ENCODE results near the gene PCP4L1.
A peak's percentile ranks its signal among the peaks of the same experiment; 100 is the strongest.
"Not testable (repeated sequence)": the region's sequence is repeated elsewhere in the genome, so short reads cannot be mapped to it uniquely, and the experiment has no call there.

The PCP4L1 gene

DNA sequence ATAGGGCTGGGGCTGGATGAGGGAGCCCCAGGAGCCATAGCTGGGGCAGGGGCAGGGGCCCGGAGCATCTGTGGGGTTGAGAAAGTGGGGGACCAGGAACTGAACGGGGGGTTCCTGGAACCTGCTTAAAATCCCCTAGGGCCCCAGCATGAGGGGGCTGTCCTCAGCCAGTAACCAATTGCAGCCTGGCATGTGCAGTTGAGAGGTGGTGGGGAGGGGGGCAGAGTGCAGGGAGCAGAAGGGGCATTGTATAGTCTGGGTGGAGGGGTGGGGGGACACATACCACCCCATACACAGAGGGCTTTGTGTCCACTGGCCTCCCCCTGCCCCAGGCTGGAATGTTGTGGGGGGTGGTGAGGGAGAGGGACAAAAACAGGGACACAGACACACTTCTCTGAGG is 51.3 kb downstream of the PCP4L1 start, which contains the start of gene MPZ:
TSS of gene MPZ (minus strand) at position 101 of the 400 bp plus-strand sequence. CDS start at position 38, 63 bp downstream.
- TF ChIP-seq, protein P1, sequence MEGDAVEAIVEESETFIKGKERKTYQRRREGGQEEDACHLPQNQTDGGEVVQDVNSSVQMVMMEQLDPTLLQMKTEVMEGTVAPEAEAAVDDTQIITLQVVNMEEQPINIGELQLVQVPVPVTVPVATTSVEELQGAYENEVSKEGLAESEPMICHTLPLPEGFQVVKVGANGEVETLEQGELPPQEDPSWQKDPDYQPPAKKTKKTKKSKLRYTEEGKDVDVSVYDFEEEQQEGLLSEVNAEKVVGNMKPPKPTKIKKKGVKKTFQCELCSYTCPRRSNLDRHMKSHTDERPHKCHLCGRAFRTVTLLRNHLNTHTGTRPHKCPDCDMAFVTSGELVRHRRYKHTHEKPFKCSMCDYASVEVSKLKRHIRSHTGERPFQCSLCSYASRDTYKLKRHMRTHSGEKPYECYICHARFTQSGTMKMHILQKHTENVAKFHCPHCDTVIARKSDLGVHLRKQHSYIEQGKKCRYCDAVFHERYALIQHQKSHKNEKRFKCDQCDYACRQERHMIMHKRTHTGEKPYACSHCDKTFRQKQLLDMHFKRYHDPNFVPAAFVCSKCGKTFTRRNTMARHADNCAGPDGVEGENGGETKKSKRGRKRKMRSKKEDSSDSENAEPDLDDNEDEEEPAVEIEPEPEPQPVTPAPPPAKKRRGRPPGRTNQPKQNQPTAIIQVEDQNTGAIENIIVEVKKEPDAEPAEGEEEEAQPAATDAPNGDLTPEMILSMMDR (IDR thresholded peaks at IDR 0.05; ENCODE audit: poor library complexity, severe bottlenecking) = no peak
- H3K4me3 ChIP-seq (ENCODE audit: severe bottlenecking) = no peak within 1 kb of the TSS
- no peak for ATAC-seq (ENCODE audit: low read depth)

DNA sequence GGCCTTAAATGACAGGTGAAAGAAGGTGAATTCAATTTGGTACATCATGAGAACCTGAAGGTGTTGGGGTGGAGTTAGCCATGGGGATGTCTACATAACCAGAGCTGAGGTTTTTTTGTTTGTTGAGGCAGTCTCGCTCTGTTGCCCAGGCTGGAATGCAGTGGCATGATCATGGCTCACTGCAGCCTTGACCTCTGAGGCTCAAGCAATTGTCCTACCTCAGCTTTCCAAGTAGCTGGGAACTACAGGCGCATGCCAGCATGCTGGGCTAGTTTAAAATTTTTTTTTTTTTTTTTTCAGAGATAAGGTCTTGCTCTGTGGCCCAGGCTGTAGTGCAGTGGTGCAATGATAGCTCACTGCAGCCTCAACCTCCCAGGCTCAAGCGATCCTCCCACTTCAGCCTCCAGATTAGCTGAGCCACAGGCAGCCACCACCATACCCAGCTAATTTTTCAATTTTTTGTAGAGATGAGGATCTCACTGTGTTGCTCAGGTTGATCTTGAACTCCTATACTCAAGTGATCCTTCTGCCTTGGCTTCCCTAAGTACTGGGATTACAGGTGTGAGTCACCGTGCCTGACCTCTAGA is 53.1 kb downstream of the PCP4L1 start:
- Histone ChIP-seq H3K9me3 (ENCODE audit: severe bottlenecking) (no peaks in the 10 kb centered on the region), H3K27me3 (ENCODE audit: insufficient read depth, poor library complexity, severe bottlenecking) (no peaks in the 10 kb centered on the region), H3K27ac (ENCODE audit: poor library complexity, severe bottlenecking) (no peak overlapping the region), H3K36me3 (ENCODE audit: low read depth) (no peaks in the 10 kb centered on the region), H3K4me3 (ENCODE audit: severe bottlenecking) (no peak overlapping the region), H3K4me1 (ENCODE audit: insufficient read depth, poor library complexity, severe bottlenecking) (no peaks in the 10 kb centered on the region)
- TF ChIP-seq, protein P1 (IDR thresholded peaks at IDR 0.05; ENCODE audit: poor library complexity, severe bottlenecking) = no peak
- ATAC-seq (ENCODE audit: low read depth) (no peak), DNase-seq (ENCODE audit: low spot score) (no peak)

More for the DNA sequence above, 51.3 kb downstream of the PCP4L1 start, which contains the start of gene MPZ:
- H3K36me3 ChIP-seq (ENCODE audit: low read depth) = no peaks in the 10 kb centered on the region
- no peak within 1 kb of the TSS for H3K27ac ChIP-seq (ENCODE audit: poor library complexity, severe bottlenecking)
- DNase-seq (ENCODE audit: low spot score) = no peak
- no peaks in the 10 kb centered on the region for H3K9me3 ChIP-seq (ENCODE audit: severe bottlenecking)
- H3K27me3 ChIP-seq (ENCODE audit: insufficient read depth, poor library complexity, severe bottlenecking) = no peaks in the 10 kb centered on the region
- H3K4me1 ChIP-seq (ENCODE audit: insufficient read depth, poor library complexity, severe bottlenecking) = peaks cover 3% of the 10 kb centered on the region

DNA sequence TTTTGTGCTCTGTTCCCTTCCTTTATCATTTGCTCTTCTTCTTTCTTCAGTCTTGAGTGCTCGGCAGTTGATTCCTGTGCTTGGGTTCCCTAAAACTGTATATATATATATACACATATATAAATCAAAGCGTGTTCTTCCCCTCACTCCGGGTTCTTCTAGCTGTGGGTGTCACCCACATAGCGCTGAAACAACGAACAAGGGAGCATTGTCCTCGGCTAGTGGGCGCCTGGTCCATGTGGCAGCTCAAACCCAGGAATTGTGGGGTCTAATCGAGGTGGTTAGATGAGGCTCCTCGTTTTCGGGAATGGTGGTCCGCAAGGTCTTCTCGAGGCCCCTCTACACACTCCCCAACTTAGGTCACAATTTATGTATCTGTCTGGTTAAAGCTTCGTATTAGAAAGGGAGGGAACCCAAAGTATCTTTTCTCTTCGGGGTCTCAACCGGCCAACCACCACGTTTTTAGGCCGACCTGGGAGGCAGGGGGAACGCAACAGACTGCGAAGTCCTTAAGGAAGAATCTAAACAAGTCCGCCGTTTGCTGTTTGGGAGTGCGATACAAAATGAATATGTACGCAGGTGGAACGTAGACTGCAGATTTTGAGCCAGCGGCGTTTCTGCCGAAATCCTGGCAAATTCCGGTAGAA is 55.1 kb downstream of the PCP4L1 start:
- ATAC-seq (ENCODE audit: low read depth) (peak; percentile 13; the same call in 1 of the 3 replicates), DNase-seq (ENCODE audit: low spot score) (no peak)
- no peaks in the 10 kb centered on the region for H3K9me3 ChIP-seq (ENCODE audit: severe bottlenecking)
- no peaks in the 10 kb centered on the region for H3K27me3 ChIP-seq (ENCODE audit: insufficient read depth, poor library complexity, severe bottlenecking)
- peak overlapping the region; percentile 66 for H3K4me3 ChIP-seq (ENCODE audit: severe bottlenecking)
- no peaks in the 10 kb centered on the region for H3K4me1 ChIP-seq (ENCODE audit: insufficient read depth, poor library complexity, severe bottlenecking)
- TF ChIP-seq, protein P1 (IDR thresholded peaks at IDR 0.05; ENCODE audit: poor library complexity, severe bottlenecking) = no peak
- H3K36me3 ChIP-seq (ENCODE audit: low read depth) = peaks cover 8% of the 10 kb centered on the region
- H3K27ac ChIP-seq (ENCODE audit: poor library complexity, severe bottlenecking) = peak overlapping the region; percentile 52

DNA sequence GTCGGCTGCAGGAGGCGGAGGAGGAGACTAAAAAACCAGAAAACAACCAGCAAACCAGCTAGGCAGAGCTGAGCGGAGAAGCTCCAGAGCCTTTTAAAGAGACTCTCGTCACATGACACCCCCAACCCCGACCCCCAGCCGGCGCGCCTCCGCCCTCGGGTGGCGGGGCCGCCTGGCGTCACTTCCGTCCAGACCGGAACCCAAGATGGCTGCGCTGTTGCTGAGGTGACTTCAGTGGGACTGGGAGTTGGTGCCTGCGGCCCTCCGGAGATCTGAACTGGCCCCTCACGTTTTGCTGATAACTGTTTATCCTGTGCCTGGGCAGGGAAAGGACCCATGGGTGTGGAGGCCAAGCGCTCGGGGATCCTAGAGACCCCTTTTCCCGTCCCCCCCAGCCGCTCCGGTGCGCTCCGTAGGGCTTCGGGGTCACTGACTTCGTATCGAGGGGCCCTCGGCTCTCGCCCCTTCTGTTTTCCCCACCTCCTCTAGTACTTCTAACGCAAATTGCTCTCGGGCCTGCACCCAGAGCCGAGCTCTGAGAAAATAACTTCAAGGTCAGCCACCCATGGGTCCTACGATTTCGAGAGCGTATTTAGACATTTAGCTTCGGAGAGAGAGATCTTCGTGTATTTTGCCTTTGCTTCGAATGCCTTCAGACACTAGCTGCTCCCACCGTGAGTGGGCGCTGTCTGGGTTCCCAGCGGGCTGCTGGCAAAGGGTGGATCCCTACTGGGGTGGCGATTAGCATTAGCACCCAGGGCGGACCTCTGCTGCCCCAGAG is 55.8 kb downstream of the PCP4L1 start, which contains the start of gene SDHC:
TSS of gene SDHC (plus strand) at position 181 of the 781 bp plus-strand sequence. CDS start at position 206, 25 bp downstream.
- DNase-seq (ENCODE audit: low spot score) (no peak), ATAC-seq (ENCODE audit: low read depth) (peak; percentile 94)
- TF ChIP-seq, protein P1 (IDR thresholded peaks at IDR 0.05; ENCODE audit: poor library complexity, severe bottlenecking) = peak; percentile 42
- Histone ChIP-seq H3K9me3 (ENCODE audit: severe bottlenecking) (no peaks in the 10 kb centered on the region), H3K27me3 (ENCODE audit: insufficient read depth, poor library complexity, severe bottlenecking) (no peaks in the 10 kb centered on the region), H3K4me1 (ENCODE audit: insufficient read depth, poor library complexity, severe bottlenecking) (no peaks in the 10 kb centered on the region), H3K27ac (ENCODE audit: poor library complexity, severe bottlenecking) (peak within 1 kb of the TSS; percentile 52), H3K36me3 (ENCODE audit: low read depth) (peaks cover 10% of the 10 kb centered on the region), H3K4me3 (ENCODE audit: severe bottlenecking) (peak within 1 kb of the TSS; percentile 66)

DNA sequence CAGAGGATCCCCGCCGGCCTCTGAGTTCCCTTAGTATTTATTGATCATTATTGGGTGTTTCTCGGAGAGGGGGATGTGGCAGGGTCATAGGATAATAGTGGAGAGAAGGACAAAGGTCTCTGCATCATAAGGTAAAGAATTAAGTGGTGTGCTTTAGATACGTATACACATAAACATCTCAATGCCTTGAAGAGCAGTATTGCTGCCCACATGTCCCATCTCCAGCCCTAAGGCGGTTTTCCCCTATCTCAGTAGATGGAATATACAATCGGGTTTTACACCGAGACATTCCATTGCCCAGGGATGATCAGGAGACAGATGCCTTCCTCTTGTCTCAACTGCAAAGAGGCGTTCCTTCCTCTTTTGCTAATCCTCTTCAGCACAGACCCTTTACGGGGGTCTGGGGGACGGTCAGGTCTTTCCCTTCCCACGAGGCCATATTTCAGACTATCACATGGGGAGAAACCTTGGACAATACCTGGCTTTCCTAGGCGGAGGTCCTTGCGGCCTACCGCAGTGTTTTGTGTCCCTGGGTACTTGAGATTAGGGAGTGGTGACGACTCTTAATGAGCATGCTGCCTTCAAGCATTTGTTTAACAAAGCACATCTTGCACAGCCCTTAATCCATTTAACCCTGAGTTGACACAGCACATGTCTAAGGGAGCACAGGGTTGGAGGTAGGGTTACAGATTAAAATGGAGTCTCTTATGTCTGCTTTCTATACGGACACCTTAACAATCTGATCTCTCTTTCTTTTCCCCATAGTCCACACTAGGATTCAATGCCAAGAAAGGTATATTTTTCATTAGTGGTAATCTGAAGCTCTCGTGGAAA is 57.5 kb downstream of the PCP4L1 start:
- not testable (repeated sequence) for ATAC-seq (ENCODE audit: low read depth); H3K4me3 ChIP-seq (ENCODE audit: severe bottlenecking); DNase-seq (ENCODE audit: low spot score)

More for the DNA sequence above, 57.5 kb downstream of the PCP4L1 start:
- not testable (repeated sequence) for H3K9me3 ChIP-seq (ENCODE audit: severe bottlenecking); H3K27me3 ChIP-seq (ENCODE audit: insufficient read depth, poor library complexity, severe bottlenecking); H3K4me1 ChIP-seq (ENCODE audit: insufficient read depth, poor library complexity, severe bottlenecking); H3K27ac ChIP-seq (ENCODE audit: poor library complexity, severe bottlenecking)
- peaks cover 16% of the 10 kb centered on the region for H3K36me3 ChIP-seq (ENCODE audit: low read depth)

All from RWPE2 (cell line).